HG02943 (cell line): ENCODE results near the gene DHRS7C.
"Not testable (repeated sequence)": the region's sequence is repeated elsewhere in the genome, so short reads cannot be mapped to it uniquely, and the experiment has no call there.

Source experiments
- ATAC-seq: cut with Tn5 transposase; IDR thresholded peaks from one replicate; pipeline ENCODE4 v1.9.1; 2021; ENCODE audit warnings: mild to moderate bottlenecking, low read depth, moderate library complexity; ENCODE audit not compliant: unreplicated experiment

The DHRS7C gene

DNA sequence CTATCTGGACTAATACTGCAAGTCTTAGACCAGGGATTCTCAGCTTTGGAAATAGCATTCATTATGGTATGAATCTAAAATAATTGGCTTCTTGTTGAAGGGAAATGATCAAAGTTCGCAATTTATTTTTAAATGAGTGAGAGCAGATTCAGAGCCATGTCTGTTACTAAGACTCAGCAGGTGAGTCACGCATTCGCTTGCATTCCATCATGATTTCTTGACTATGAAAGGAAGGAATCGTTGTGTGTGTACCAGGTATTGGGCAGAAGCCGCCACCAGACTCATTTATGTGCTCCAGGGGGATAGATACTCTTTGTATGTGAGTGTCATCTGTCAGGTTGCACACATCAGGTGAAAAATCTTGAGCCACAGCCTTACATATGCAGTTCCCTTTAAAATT lies 19.7 kb upstream of the DHRS7C start:
- ATAC-seq = no peak

DNA sequence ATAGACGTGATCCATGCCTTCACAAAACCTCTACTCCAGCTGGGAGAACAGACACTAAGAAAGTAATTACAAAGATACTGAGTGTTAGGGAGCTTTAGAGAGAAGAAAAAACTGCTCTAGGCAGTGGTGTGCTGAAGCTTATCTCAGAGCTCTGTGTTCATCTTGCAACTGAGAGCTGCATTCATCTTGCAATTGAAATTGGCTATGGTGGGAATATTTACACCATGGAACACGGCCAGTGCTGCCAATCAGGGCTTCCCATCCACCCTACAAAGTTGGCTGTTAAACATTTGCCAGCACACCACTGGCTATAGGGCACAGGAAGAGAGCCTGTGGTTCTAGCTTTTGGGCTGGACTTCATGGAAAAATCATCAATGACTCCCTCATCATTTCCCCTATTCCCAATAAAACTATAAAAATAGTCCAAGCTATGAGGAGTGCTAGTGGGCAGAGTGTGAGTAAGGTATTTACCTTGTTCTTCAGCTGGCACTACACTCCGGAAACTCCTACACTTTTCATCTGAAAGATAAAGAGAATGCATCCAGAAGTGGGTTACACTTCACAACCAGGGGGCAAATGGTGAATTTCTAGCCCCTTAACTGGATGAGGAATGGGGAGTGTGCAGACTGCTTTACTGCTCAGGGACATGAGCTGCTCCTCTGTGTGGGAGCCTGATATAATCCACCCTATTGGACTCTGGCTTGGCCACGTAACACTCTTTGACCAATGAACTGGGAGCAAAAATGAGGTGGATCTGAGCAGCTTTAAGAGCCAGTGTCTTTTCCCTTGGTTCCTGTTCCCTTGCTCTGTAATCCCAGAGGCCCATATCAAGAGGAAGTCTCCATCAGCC lies 18.9 kb upstream of the DHRS7C start:
- no peak for ATAC-seq

- ATAC-seq = no peak
Measured at GRCh38 chr17:9809409-9809808, 18.0 kb upstream of the DHRS7C start.

- ATAC-seq = no peak
Measured at GRCh38 chr17:9806699-9807098, 15.3 kb upstream of the DHRS7C start.

DNA sequence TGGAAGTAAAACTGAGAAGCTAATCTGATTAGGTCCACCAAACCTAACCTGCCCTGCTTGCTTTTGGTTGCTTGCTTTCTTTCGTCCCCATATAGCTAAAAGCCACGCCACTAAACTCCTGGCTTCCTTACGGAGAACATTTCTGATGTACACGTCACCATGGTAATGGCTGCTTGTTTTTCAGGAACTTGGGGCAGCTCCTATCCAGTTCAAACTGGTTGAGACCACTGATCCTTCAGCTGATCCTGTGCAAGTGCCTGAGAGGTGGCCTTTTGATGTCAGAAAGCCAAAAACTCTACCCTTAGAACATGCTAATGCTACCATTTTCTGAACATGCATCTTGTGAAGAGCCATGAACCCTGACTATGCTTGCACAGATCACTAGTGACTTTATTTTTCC lies 14.4 kb upstream of the DHRS7C start:
- ATAC-seq = no peak

DNA sequence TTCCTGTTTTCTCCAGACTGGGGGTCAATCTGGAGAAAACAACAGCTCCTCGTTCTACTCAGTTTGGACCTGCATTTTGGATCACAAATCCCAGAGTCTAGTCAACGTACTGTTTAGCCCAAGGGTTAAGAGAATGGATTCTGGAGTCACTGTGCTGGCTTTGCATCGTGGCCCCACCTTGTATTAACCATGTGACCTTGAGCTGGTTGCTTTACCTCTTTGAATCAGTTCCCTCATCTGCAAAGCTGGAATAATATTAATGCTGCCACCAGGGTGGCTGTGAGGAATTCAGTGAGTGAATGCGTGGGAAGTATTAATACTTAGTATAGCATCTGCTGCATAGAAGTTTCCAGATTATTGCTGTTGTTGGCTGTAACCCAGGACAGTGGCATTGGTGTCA lies 11.3 kb upstream of the DHRS7C start:
- ATAC-seq = no peak

DNA sequence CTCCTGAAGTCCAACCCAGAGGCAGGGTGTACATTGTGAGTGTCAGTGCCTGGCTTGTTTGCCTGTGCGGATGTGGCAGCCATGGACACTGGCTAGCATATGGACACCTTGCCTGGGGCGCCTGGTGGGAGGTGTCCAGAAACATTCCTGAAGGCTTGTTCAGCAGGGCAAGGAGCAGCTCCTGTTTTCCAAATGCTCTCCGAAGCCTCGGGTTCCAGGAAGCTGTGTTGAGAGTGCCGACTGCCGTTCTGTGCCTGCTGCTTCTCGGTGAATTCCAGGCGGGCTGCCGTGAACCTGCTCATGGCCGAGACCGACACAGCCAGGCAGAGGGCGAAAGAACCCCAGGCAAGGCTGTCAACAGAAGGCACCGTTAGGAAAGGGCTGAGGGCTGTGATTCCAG lies 10.9 kb upstream of the DHRS7C start:
- no peak for ATAC-seq

- no peak for ATAC-seq
Measured at GRCh38 chr17:9801505-9801904, 10.1 kb upstream of the DHRS7C start.

DNA sequence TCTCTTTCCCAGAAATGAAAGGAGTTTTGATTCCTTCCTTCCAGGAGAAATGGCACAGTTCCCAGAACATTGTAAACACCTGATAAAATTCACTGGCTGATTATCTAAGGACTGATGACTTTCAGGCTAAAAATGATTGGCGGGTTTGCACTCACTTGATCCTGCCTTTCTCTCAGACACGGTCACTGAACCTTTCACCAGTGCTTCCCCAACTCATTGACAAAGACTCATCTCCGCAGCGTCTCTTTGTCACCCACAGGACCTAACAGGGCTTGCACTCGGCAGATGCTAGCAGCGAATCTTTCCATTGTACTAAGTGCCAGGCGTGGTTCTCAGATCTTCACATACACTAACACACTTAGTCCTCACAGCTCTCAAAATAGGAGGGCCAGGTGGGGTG lies 7.3 kb upstream of the DHRS7C start:
- no peak for ATAC-seq

GRCh38 chr17:9798008-9798407 lies 6.6 kb upstream of the DHRS7C start:
- no peak for ATAC-seq

DNA sequence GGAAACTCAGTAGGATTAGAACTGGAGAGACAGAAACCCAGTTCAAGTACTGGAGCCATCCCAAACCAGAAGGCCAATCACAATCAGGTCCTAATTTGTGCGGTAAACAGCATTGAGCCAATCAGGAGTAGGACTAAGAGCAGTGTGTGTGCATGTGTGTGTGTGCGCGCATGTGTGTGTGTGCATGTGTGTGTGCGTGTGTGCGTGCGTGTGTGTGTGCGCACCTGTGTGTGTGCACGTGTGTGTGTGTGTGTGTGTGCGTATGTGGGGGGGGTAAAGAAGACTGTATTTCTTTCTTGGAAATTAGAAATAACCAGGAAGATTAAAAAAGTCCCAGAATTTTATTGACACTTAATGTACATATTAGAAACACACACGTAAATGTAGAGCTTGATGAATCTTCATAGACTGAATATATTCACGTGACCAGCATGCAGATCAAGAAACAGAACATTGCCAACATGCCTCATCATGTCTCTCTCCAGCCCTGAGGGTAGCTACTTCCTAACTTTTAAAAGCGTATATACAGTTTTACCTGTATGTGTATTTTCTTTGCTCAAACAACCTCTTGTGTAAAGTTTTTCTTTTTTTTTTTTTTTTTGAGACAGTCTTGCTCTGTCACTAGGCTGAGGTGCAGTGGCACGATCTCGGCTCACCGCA lies 919 bp upstream of the DHRS7C start:
- no peak for ATAC-seq

DNA sequence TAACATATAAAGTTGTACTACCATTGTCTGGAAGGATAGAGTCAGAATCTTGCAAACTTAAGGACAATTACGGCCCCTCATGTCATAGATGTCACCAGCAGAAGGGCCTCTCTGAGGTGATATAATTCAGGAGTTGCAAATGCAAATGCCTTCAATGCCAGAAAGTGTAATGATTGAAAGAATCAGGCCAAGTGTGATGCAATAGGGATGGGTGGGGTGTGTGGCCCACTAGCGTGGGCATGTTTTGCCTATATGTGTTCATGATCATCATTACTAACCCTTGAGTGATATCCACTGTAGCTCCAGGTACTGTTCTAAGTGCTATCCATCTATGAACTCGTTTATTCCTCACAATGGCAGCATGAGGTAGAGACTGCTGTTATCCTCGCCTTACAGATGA lies 1.1 kb downstream of the DHRS7C start:
- no peak for ATAC-seq

DNA sequence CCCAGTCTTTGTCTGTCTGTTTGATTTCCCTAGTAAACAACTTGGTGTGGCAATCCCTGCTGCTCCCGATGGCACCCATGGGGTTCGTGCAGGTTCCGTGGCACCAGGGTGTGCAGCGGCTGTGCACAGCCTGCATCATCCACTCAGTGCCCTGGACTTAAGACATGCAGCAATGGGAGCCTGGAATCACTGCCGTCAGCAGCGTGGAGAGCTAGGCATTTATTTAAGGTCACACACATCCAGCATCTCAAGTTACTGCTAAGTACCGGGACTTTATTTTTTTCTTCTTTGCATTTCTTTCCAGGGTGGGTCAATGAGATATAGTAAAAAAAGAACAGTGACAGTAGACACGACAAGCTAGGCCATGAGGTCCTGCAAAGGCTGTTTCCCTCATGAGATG lies 2.8 kb downstream of the DHRS7C start:
- no peak for ATAC-seq

- no peak for ATAC-seq
Measured at GRCh38 chr17:9784544-9784943, 6.8 kb downstream of the DHRS7C start.

DNA sequence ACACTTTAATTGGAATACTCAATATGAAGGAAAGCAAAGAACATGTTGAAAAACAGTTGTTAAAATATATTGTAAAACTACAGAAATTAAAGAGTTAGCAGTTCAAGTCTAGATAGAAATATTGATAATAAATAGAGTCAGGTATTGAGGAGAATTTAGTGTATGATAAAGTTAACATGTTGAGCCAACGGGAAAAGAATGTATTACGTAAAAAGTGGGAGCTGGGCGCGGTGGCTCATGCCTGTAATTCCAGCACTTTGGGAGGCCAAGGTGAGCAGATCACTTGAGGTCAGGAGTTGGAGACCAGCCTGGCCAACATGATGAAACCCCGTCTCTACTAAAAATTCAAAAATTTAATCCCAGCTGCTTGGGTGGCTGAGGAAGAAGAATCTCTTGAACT lies 7.9 kb downstream of the DHRS7C start:
- ATAC-seq = not testable (repeated sequence)

GRCh38 chr17:9783050-9783449 lies 8.3 kb downstream of the DHRS7C start:
- ATAC-seq = no peak

- ATAC-seq = no peak
Measured at GRCh38 chr17:9780552-9780951, 10.8 kb downstream of the DHRS7C start.

GRCh38 chr17:9776911-9777310 lies 14.5 kb downstream of the DHRS7C start:
- no peak for ATAC-seq

GRCh38 chr17:9772658-9773057 lies 18.7 kb downstream of the DHRS7C start:
- no peak for ATAC-seq

- ATAC-seq = no peak
Measured at GRCh38 chr17:9771465-9771864, 19.9 kb downstream of the DHRS7C start.

DNA sequence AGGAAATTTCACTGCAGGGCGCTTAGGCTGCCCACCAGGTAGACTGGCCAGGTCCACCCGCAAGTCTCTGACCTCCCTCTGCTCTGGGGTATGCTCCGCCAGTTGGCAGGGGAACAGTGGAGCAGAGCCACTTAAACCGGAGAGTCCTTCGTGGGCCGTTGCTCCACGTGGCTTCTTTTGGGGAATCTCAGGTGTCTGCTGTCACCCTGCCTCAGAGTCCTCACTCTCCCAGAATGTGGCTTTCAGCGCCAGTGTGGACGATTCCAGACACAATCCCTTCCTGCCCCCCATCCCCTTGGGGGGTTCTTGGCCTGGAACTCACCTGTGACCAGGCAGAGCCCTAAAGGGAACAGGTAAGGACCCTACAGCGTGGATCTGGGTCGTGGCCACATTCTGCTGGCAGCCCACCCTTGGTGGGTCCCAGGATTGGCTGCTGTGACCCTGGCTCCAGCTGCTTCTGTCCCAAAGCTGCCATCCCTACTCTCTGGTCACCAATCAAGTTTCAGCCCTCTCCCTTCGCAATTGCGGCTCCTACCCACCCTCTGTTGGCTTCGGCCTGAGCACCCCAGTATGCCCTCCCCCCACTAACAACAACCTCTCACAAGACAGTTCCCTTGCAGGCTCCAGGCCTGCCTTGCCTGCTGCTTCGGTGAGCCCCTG lies 22.2 kb downstream of the DHRS7C start:
- no peak for ATAC-seq
